HG02852 (cell line): ENCODE data around the gene SYNPO.

Source experiments
- ATAC-seq: cut with Tn5 transposase; IDR thresholded peaks from one replicate; pipeline ENCODE4 v1.9.1; 2021; ENCODE audit warnings: mild to moderate bottlenecking, moderate library complexity; ENCODE audit not compliant: unreplicated experiment

Gene SYNPO

GRCh38 chr5:150639751-150640150 is 709 bp upstream of the SYNPO start:
- ATAC-seq: no peak

DNA sequence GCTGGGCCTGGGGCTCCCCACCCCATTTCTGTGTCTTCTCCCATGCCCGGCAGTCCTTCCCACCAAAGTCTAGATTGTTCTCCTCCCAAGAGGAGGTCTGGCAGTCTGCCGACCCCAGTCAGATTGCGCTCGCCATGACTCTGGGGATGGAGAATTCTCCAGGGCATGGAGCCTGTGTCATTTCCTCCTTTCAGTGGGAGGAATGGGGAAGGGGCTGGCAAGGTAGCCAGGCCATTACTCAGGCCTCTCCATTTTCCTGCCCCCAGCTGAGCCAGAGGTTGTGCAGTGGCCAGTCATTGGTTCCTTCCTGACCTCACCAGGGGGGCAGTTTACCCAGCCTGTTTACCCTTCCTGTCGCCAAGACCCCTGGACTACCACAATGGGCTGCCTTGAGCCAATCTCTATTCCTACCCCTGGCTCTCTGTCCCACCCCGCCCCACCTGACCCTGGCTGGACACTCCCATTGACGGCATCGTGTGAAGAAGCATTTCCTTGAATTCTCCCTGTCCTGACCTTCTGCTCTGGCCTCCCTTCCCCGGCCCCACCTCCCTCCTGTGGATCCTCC is 628 bp downstream of the SYNPO start:
- no peak for ATAC-seq

DNA sequence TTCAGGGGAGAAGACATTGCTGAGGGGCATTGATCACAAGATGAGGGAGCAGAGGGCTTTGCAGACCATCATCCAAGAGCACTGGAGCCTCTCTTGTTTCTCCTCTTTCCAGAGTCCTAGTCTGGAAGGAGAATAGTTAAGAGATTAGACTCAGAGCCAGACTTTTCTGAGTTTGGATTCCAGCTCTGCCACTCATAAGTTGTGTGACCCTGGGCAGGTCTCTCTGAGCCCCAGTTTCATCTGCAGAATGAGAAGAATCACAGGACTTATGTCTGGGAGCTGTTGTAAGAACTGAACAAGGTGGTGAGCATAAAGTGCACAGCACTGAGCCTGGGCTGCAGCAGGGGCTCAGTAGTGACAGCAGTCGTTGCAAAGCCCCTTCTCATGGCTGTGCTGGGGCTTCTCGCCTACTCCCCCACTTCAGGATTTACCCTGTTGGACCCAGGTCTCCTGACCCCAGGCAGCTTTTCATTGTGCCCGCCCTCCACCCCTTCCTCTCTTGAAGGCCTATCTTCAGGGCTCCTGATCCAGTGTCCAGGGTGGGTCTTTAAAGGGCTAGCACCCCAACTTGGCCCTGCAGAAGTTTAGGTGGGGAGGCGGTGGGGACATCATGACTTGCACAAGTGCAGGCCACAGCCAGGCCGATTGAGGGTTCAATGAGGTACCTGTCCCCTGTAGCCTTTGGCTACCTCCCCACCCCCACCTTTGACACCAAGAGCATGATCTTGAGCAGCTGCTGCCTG is 1.5 kb downstream of the SYNPO start:
- ATAC-seq: no peak

DNA sequence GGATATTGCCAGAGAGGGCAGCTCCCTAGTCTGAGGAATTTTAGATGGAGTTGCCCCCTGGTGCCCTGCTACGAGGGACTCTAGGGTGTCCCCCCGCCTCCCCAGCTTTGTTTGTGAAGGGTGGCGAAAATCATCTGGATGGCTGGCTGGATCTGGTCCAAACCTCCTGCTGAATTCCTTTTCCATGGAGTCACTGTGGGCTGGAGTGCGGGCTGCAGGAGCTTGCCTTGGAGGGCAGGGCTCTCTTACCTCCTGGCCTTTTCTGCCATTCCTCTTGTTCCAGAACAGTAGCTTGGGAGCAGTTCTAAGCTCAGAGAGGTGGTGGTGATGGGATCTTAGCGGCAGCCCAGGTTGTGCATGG is 2.1 kb downstream of the SYNPO start:
- ATAC-seq: no peak

DNA sequence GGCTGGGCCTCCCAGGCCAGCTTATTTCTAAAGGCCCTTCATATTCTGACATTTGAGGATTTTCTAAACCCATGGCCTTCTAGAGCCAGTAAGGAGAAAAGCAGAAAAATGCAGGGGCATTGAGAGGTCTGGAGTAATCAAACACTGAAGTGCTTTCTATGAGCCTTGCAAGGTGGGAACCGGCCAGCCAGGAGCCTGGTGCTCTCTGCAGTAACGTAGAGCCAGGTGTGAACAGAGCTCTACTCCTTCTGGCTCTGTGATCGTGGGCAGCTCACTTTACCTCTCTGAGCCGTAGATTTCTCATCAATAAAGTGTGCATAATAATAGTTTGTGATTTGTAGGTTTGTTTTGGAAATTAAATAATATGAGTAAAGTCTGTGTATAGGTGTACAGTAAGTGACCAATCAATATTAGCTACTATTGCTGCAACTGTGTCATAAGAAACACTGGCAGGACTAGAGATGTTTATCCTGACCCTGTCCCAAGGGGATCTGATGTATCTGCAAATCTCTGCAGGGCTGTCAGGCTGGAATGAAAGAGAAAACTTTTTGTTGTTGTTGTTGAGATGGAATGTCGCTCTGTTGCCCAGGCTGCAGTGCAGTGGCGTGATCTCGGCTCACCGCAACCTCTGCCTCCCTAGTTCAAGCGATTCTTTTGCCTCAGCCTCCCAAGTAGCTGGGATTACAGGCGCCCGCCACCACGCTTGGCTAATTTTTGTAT is 2.7 kb downstream of the SYNPO start:
- ATAC-seq: no peak

- no peak for ATAC-seq
Measured at GRCh38 chr5:150644058-150644457, 3.6 kb downstream of the SYNPO start.

GRCh38 chr5:150644514-150644913 is 4.1 kb downstream of the SYNPO start:
- no peak for ATAC-seq

DNA sequence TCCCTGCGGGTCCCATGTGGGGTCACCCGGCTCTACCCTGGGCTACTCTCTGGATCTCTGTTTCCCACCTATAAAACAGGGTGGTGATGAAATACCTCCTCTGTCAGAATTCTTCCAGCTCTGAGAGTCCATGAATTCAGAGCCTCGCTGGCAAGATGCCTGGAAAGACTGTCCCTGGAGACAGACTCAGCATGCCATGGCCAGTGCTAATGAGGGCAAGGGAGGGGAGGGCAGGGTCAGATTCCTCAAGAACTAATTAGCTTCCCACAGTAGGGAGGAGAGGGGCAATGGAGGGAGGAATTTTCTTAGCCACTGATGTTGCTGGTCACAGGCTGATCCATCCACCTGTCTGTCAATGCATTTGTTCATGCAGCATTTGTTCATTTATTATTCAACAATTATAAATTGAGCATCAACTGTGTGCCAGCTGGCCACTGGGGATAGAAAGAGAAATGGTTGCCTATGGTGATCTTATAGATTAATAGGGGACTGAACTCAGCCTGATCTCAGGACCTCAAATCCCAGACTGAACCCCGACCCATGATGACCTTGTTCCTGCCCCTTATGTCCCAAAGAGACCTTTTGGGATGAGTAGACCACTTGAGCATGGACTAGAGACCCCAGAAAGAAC is 4.7 kb downstream of the SYNPO start:
- no peak for ATAC-seq

DNA sequence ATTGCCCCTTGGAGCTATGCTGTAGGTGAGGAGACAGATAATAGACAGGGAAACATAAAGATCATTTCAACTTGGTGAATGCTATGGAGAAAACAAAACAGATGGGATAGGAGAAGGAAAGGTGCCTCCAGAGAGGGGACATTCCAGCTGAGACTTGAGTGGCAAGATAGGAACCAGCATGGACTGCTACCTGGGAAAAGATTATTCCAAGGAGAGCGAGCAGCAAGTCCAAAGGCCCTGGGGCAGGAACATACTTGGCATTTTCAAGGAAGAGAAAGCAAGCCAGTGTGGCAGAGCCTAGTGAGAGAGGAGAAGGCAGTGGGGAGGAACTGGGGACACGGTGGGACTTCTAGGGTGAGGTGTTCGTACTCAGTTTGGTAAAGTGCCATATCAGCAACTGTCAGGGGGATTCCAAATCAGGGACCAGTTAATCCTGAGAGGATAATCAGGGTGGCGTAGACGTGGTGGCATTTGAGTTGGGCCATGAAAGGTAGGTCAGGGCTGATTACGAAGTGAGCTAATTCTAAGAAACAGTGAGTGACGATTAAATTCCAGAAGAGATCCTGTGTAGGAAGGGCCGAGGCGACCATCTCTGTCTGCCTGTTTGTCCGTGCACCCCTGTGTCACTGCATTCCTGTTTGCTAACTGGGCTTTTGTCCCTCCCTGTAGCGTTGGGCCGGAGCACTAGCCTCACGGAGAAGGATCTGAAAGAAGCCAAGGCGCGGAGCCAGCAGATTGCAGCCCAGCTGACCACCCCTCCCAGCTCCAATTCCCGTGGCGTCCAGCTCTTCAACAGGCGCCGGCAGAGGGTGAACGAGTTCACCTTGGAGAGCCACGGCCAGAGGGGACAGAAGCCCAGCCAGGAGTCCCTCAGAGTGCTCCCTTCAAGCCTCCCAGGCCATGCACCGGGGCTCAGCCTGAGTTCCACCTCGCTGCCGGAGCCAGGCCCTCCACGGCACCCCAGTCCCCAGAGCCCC is 7.1 kb downstream of the SYNPO start:
- ATAC-seq: no peak

DNA sequence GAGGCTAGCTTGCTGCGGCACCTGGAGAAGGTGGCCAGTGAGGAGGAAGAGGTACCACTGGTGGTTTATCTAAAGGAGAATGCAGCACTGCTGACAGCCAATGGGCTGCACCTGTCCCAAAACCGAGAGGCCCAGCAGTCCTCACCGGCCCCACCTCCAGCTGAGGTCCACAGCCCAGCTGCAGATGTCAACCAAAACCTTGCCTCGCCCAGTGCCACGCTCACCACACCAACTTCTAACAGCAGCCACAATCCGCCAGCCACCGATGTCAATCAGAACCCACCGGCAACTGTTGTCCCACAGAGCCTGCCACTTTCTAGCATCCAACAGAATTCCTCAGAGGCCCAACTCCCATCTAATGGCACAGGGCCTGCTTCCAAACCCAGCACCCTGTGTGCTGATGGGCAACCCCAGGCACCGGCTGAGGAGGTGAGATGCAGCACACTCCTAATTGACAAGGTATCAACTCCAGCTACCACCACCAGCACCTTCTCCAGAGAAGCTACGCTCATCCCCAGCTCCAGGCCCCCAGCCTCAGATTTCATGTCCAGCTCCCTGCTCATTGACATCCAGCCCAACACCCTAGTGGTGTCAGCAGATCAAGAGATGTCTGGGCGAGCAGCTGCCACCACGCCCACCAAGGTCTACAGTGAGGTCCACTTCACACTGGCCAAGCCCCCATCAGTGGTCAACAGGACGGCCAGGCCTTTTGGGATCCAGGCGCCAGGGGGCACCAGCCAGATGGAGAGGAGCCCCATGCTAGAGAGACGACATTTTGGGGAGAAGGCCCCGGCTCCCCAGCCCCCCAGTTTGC is 8.0 kb downstream of the SYNPO start:
- ATAC-seq: no peak

GRCh38 chr5:150649108-150650020 is 8.9 kb downstream of the SYNPO start:
- no peak for ATAC-seq

DNA sequence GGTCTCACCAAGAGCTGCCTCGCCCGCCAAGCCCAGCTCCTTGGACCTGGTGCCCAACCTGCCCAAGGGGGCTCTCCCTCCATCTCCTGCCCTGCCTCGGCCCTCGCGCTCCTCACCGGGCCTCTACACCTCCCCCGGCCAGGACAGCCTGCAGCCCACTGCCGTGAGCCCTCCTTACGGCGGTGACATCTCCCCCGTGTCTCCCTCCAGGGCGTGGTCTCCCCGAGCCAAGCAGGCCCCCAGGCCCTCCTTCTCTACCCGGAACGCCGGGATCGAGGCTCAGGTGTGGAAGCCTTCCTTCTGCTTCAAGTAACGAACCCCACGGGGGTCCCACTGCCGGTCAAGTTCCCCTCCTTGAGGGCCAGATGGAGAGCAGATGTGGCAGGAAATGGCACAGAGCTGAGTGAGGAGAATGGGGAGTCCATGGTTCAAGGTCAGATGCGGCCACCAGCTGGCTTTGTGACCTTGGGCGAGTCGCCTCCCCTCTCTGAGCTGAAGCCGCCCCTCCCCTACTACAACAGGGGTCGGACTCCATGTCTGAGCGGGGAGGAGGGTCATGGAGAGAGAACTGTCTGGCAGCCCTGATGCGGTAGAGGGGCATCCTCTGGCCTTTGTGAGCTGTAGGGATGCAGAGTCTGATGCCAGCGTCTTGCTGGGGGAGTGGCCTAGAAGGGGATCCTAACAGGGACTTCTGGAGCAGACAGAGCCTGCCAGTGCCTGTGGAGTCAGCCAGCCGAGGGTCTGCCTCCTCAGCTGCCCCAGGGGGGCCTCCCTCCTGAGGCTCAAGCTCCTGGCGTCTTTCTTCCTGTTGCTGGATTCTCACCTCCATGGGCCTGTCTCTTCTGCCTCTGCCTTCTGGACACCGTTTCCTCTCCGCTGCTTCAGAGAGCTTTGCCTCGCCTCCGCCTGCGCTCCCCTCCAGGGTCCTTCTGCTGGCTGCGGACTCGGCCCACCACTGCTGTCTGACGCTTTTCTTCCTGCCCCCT is 9.9 kb downstream of the SYNPO start:
- no peak for ATAC-seq

DNA sequence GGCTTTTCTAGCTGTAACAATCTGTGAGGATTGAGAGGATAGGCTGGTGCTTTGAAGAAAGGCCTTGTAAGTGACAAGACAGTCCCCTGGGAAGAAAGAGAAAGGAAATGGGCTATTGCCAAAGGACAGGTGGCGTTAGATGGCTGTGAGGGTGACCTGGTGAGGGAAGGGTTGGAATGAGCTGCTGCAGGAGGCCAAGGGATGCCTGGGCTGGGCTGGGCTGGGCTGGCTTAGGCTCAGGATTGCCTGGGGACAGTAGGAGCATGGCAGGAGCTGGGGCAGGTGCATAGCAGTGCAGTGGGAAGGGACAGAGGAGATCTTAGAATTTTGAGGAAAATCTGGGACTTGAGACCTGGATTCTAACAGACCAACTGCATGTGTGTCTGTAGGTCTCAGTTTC is 10.9 kb downstream of the SYNPO start:
- ATAC-seq: no peak

DNA sequence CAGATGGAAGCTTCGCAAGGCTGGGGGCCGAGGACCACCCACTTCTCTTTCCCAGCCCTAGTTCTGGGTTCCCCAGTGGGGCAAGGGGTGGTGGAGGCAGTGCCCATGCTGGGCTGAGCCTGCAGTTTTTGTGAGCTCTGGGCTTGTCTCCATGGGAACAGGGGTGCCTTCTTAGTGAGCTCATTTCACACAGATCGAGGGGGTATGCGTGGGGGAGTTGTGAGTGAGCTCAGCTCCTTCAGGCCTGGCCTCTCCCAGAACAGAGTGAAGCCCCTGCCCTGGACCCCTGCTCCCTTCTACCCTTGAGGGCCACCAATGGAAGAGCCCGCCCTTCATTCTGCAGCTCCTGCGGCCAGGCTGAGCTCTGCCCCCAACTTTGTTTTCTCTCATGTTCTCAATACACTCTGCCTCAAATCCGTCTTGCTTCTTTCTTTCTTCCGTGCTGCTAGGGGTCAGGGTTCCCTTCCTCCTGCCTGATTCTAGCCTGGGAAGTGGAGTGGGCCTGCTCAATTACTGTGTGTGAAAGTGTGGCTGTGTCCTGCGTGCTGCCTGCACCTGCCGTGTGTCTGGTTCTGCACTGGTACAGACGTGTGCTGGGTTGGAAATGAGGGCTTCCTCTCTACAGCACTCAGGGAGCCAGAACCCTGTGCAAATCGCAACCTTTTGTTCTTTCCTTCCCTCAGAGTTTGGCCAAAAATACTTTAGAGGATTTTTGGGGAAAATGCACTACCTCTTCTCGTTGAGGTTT is 11.6 kb downstream of the SYNPO start:
- ATAC-seq: no peak

GRCh38 chr5:150653145-150653761 is 12.8 kb downstream of the SYNPO start:
- ATAC-seq: no peak

DNA sequence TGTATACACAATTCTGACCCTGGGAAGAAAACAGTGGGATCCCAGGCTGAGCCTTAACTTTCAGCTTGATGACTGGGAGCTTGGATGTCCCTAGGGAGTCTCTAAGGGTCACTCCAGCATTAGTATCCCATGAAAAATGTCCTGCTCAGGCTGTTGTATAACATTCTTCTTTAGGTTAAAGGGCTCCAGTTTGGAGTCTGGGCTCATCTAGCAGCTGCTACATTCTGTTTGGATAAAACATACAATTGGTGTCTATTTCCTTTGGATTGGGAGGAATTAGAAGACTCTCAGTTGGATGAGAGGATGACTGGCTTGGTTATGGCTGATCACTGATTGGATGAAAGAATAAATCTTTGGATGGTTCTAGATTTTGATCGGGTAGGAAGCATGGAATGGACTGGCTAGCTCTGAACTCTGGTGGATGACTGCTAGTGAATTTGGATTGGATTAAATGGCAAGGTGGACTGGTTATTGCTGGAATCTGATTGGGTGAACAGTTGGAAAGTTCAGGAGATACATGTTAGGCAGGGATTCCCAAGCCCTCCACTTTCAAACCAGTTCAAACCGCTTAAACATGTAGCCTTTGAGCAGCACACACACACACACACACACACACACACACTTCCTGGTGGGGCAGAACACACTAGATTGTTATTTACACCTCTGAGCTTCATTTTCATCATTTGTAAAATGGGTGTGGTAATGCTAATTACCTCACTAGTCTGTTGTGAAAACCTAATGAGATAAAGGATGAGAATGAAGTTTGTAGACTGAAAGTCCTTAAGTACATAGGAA is 13.5 kb downstream of the SYNPO start:
- ATAC-seq: no peak
